ENCODE data around the gene MEX3C.

MEX3C gene

DNA sequence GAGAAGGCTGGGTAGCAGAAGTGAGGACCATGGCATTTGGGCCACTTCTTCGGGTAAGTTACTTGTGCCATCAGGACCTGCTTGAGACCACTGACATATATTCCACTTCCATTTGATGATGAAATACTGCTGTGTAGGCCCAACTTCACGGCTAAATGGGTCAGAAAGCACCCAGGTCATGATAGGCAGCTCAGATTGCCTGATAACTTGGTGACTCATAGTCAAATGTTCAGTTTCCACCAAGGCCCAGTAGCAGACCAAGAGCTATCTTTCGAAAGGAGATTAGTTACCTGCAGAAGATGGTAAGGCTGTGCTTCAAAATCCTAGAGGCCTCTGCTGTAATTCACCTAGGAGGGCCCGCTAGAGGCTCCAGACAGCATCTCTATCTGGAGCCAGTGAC is 31.8 kb upstream of the MEX3C start:
- no peak for TF ChIP-seq CTCF (IDR thresholded peaks at IDR 0.05; ENCODE audit: insufficient read depth, low read length, missing control alignments)
- POLR2A ChIA-PET, result no interaction called here
- CTCF ChIA-PET, result no interaction called here
- no peak for DNase-seq (ENCODE audit: low read depth, low spot score)
- H3K4me3 ChIP-seq (ENCODE audit: low read depth, low read length), result no peak overlapping the region

- no peak for DNase-seq (ENCODE audit: low read depth, low spot score)
- TF ChIP-seq CTCF (IDR thresholded peaks at IDR 0.05; ENCODE audit: insufficient read depth, low read length, missing control alignments), result no peak
- POLR2A ChIA-PET, result no interaction called here
- H3K4me3 ChIP-seq (ENCODE audit: low read depth, low read length), result no peak overlapping the region
- CTCF ChIA-PET, result no interaction called here
Measured at GRCh38 chr18:51227660-51228059, 30.2 kb upstream of the MEX3C start.

DNA sequence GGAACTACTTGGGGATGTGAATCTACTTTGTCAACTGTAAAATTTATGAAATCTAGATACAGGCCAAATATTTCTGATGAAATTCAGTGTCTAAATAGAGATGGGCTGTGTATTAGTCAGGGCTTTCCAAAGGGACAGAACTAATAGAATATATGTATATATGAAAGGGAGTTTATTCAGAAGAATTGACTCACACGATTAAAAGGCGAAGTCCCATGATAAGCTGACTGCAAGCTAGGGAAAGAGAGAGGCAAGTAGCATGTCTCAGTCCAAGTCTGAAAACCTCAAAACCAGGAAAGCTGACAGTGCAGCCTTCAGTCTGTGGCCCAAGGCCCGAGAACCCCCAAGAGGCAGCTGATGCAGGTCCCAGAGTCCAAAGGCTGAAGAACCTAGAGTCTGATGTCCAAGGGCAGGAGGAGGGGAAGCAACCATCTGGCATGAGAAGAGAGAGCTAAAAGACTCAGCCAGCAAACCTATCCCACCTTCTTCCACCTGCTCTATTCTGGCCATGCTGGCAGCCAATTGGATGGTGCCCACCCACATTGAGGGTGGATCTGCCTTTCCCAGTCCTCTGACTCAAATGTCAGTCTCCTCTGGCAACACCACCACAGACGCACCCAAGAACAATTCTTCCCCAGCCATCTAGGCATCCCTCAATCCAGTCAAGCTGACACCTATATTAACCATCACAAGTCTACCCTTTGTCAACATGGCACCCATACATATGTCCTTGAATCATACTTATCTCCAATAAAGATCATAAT is 29.3 kb upstream of the MEX3C start:
- DNase-seq (ENCODE audit: low read depth, low spot score), result no peak
- no peak overlapping the region for H3K4me3 ChIP-seq (ENCODE audit: low read depth, low read length)
- no peak for TF ChIP-seq CTCF (IDR thresholded peaks at IDR 0.05; ENCODE audit: insufficient read depth, low read length, missing control alignments)
- CTCF ChIA-PET, result no interaction called here
- POLR2A ChIA-PET, result no interaction called here

DNA sequence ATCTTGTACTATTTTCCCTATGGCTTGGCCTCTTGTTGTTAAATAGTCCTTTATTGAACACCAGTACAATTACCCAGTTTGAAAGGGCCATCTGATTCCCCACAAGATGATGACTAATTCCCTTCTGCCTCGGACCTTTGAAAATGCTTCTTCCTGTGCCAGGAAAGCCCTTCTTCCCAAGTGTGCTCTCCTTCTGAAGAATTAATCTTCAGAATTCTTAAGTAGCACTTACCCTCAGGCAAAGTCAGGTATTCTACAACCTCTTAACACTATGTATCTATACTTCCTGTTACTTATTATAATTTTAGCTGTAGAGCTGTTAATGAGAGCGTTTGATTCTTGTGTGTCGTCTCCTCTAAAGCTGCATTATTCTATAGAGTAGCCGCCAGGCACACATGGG is 28.6 kb upstream of the MEX3C start:
- no peak for DNase-seq (ENCODE audit: low read depth, low spot score)
- CTCF ChIA-PET, result no interaction called here
- no peak overlapping the region for H3K4me3 ChIP-seq (ENCODE audit: low read depth, low read length)
- POLR2A ChIA-PET, result no interaction called here
- no peak for TF ChIP-seq CTCF (IDR thresholded peaks at IDR 0.05; ENCODE audit: insufficient read depth, low read length, missing control alignments)

- TF ChIP-seq CTCF (IDR thresholded peaks at IDR 0.05; ENCODE audit: insufficient read depth, low read length, missing control alignments), result no peak
- ChIA-PET POLR2A (no interaction called here), CTCF (no interaction called here)
- DNase-seq (ENCODE audit: low read depth, low spot score), result no peak
- no peak overlapping the region for H3K4me3 ChIP-seq (ENCODE audit: low read depth, low read length)
Measured at GRCh38 chr18:51212606-51213005, 15.1 kb upstream of the MEX3C start.

GRCh38 chr18:51211552-51211951 is 14.1 kb upstream of the MEX3C start:
- POLR2A ChIA-PET, result no interaction called here
- CTCF ChIA-PET, result no interaction called here
- H3K4me3 ChIP-seq (ENCODE audit: low read depth, low read length), result no peak overlapping the region
- TF ChIP-seq CTCF (IDR thresholded peaks at IDR 0.05; ENCODE audit: insufficient read depth, low read length, missing control alignments), result no peak
- DNase-seq (ENCODE audit: low read depth, low spot score), result no peak
